ENCODE data around the gene LIPF. TPM values are rescaled to one million over a fixed set of nuclear protein-coding genes. Genes with fewer than 3 reads are reported as not detected.
"Not testable (repeated sequence)": the region's sequence is repeated elsewhere in the genome, so short reads cannot be mapped to it uniquely, and the experiment has no call there.

Gene LIPF
- polyA plus RNA-seq, 2 donors = 3.0 to 20.8 TPM

DNA sequence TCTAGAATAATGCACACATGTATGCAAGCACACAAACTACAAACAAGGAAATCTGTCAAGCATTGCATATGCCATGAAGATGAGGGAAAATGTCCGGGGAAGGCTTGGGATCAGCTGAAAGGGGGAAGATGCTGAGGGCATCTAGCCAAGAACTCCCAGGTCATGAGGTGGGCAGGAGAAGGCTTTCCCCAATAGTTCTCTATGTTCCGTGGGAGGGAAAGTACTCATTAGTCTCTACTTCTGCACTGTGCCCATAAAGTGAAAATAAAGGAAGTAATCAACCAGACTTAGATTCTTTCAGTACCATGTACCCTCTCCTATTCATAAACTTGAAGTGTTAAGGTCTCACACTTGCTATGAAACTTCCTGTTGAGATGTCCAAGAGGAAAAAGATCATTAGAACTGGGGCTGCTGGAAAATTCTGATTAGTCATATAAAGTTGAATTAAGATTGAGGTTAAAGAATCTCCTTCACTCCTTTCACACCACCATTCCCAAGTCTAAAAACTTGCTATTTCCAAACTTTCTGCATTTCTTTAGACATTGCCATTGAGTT is 17.1 kb upstream of the LIPF start:
- H3K4me1 ChIP-seq (ENCODE audit: control insufficient read depth in 2 of 2, insufficient read depth in 2 of 2, low read length in 1 of 2) = no peaks in the 10 kb centered on the region
- H3K4me3 ChIP-seq (ENCODE audit: low read depth in 1 of 2, low read length in 2 of 2) = no peak overlapping the region
- no peaks in the 10 kb centered on the region for H3K9me3 ChIP-seq (ENCODE audit: control insufficient read depth in 2 of 2, insufficient read depth in 1 of 2, low read depth in 1 of 2, low read length in 1 of 2)
- H3K36me3 ChIP-seq (ENCODE audit: control insufficient read depth in 2 of 2, insufficient read depth in 2 of 2, low read length in 1 of 2) = no peaks in the 10 kb centered on the region
- no peak overlapping the region for H3K27ac ChIP-seq (ENCODE audit: low read depth in 2 of 2, low read length in 1 of 2)
- 68 to 76% methylated on average over 2 of the region's 2 CpGs for WGBS, 2 donors
- H3K27me3 ChIP-seq (ENCODE audit: control insufficient read depth in 1 of 2, insufficient read depth in 2 of 2, low read length in 2 of 2) = no peaks in the 10 kb centered on the region

DNA sequence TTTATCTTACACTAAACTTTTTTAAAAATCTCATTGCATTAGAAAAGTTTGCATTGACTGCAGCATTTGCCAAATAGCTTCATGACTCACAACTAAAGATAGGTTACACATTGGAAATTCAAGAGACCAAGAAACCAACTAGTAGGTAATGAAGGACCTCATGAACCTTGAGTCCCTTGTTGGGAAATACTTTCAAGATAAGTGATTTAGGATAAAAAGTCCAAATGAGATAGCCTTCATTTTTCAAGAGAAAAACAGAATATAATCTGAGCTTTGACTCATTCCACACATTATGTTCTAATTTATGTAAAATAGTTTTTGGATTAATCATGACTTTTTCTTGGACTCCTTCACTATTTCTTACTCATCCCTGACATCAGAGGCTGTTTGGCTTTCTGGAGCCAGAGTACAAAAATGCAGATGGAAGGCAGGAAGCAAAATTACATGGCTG is 13.1 kb upstream of the LIPF start:
- no peaks in the 10 kb centered on the region for H3K27me3 ChIP-seq (ENCODE audit: control insufficient read depth in 1 of 2, insufficient read depth in 2 of 2, low read length in 2 of 2)
- no peak overlapping the region for H3K27ac ChIP-seq (ENCODE audit: low read depth in 2 of 2, low read length in 1 of 2)
- H3K36me3 ChIP-seq (ENCODE audit: control insufficient read depth in 2 of 2, insufficient read depth in 2 of 2, low read length in 1 of 2) = no peaks in the 10 kb centered on the region
- no peak overlapping the region for H3K4me3 ChIP-seq (ENCODE audit: low read depth in 1 of 2, low read length in 2 of 2)
- no peaks in the 10 kb centered on the region for H3K9me3 ChIP-seq (ENCODE audit: control insufficient read depth in 2 of 2, insufficient read depth in 1 of 2, low read depth in 1 of 2, low read length in 1 of 2)
- H3K4me1 ChIP-seq (ENCODE audit: control insufficient read depth in 2 of 2, insufficient read depth in 2 of 2, low read length in 1 of 2) = no peaks in the 10 kb centered on the region

DNA sequence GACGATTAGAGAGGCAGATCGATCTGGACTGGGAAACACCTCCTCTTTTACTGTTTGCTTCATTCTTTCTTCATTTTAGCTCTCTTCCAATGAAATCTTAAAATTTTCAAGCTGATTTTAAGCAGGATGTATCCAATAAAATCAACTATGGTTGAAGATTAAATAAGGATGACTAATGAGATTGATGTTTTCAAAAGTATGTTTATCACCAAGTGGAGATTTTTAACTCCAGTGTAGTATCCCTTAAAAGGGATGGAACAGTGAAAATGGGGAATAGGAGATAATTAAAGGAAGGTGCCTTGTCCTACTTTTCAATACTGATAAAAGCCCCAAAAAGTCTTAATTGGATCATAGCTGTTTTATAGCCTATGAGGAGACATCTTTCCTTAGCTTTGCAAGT is 11.6 kb upstream of the LIPF start:
- H3K9me3 ChIP-seq (ENCODE audit: control insufficient read depth in 2 of 2, insufficient read depth in 1 of 2, low read depth in 1 of 2, low read length in 1 of 2) = no peaks in the 10 kb centered on the region
- 91 to 92% methylated on average over 2 of the region's 2 CpGs for WGBS, 2 donors
- no peak overlapping the region for H3K4me3 ChIP-seq (ENCODE audit: low read depth in 1 of 2, low read length in 2 of 2)
- no peaks in the 10 kb centered on the region for H3K36me3 ChIP-seq (ENCODE audit: control insufficient read depth in 2 of 2, insufficient read depth in 2 of 2, low read length in 1 of 2)
- H3K4me1 ChIP-seq (ENCODE audit: control insufficient read depth in 2 of 2, insufficient read depth in 2 of 2, low read length in 1 of 2) = no peaks in the 10 kb centered on the region
- no peaks in the 10 kb centered on the region for H3K27me3 ChIP-seq (ENCODE audit: control insufficient read depth in 1 of 2, insufficient read depth in 2 of 2, low read length in 2 of 2)
- no peak overlapping the region for H3K27ac ChIP-seq (ENCODE audit: low read depth in 2 of 2, low read length in 1 of 2)

DNA sequence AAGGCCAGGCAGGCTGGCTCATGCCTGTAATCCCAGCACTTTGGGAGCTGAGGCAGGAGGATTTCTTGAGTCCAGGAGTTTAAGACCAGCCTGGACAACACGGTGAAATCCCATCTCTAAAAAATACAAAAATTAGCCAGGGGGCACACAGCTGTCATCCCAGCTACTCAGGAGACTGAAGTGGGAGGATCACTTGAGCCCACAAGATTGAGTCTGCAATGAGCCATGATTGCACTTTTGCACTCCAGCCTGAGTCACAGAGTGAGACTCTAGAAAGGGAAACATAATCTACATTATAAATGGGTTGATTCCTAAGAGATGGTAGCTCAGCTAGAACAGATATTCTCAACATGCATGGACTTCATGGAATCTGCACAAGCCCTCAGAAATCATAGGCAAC is 6.3 kb upstream of the LIPF start:
- no peaks in the 10 kb centered on the region for H3K27me3 ChIP-seq (ENCODE audit: control insufficient read depth in 1 of 2, insufficient read depth in 2 of 2, low read length in 2 of 2)
- H3K27ac ChIP-seq (ENCODE audit: low read depth in 2 of 2, low read length in 1 of 2) = no peak overlapping the region
- H3K4me1 ChIP-seq (ENCODE audit: control insufficient read depth in 2 of 2, insufficient read depth in 2 of 2, low read length in 1 of 2) = no peaks in the 10 kb centered on the region
- no peaks in the 10 kb centered on the region for H3K36me3 ChIP-seq (ENCODE audit: control insufficient read depth in 2 of 2, insufficient read depth in 2 of 2, low read length in 1 of 2)
- H3K9me3 ChIP-seq (ENCODE audit: control insufficient read depth in 2 of 2, insufficient read depth in 1 of 2, low read depth in 1 of 2, low read length in 1 of 2) = no peaks in the 10 kb centered on the region
- no peak overlapping the region for H3K4me3 ChIP-seq (ENCODE audit: low read depth in 1 of 2, low read length in 2 of 2)
- 48 to 50% methylated on average over 1 of the region's 1 CpG for WGBS, 2 donors

DNA sequence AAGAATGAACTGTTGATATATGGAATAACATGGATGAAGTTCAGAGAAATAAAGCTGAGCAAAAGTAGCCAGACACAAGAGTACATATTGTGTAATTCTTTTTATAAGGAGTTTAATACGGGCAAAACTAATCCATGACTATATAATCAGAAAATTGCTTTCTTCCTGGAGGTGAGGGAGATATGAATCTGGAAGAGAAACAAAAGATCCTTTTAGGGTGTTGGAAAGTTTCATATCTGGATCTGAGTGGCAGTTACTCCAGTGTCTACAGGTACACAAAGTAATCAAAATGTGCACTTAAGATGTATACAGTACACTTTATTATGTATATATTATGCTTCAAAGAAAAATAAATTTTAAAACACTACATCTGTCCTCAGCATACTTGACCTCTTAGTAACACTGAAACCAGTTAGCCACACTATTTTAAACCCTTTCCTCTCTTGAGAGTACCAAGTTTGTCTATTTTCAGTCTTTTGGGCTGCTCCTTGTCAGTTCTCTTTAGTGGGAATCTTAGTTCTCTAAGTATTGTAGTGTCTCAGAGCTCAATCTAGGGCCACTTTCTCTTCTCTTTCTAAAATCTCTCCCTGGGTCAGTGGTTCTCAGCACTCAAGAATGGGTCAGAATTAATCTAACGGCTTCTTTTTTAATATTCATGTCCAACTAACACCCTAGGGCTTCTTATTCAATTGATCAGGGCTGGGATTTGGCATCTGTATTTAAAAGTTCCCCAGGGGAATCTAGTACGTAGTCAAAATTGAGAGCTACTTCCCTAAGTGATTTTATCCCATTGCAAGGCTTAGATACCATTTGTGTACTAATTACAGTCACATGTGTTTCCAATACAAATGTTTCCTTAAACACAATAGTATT is 4.3 kb upstream of the LIPF start:
- Histone ChIP-seq H3K4me3 (ENCODE audit: low read depth in 1 of 2, low read length in 2 of 2) (no peak overlapping the region), H3K4me1 (ENCODE audit: control insufficient read depth in 2 of 2, insufficient read depth in 2 of 2, low read length in 1 of 2) (no peaks in the 10 kb centered on the region), H3K36me3 (ENCODE audit: control insufficient read depth in 2 of 2, insufficient read depth in 2 of 2, low read length in 1 of 2) (no peaks in the 10 kb centered on the region), H3K27ac (ENCODE audit: low read depth in 2 of 2, low read length in 1 of 2) (no peak overlapping the region), H3K9me3 (ENCODE audit: control insufficient read depth in 2 of 2, insufficient read depth in 1 of 2, low read depth in 1 of 2, low read length in 1 of 2) (no peaks in the 10 kb centered on the region), H3K27me3 (ENCODE audit: control insufficient read depth in 1 of 2, insufficient read depth in 2 of 2, low read length in 2 of 2) (no peaks in the 10 kb centered on the region)
- 63 to 69% methylated on average over 3 of the region's 3 CpGs for WGBS, 2 donors

DNA sequence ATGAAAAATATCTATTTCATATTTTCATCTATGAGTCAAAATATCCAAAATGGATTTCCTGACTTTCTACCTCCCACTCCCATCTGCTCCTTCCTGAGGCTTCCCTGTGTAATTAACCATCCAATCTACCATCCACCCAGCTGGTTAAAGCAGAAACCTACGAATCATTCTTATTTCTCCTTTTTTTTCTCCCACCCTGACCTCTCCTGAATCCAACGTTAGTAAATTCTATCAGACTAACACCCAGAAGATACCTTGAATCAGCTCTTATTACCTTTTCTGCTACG is 3.7 kb upstream of the LIPF start:
- Histone ChIP-seq H3K36me3 (ENCODE audit: control insufficient read depth in 2 of 2, insufficient read depth in 2 of 2, low read length in 1 of 2) (no peaks in the 10 kb centered on the region), H3K4me3 (ENCODE audit: low read depth in 1 of 2, low read length in 2 of 2) (no peak overlapping the region), H3K9me3 (ENCODE audit: control insufficient read depth in 2 of 2, insufficient read depth in 1 of 2, low read depth in 1 of 2, low read length in 1 of 2) (no peaks in the 10 kb centered on the region), H3K4me1 (ENCODE audit: control insufficient read depth in 2 of 2, insufficient read depth in 2 of 2, low read length in 1 of 2) (no peaks in the 10 kb centered on the region), H3K27me3 (ENCODE audit: control insufficient read depth in 1 of 2, insufficient read depth in 2 of 2, low read length in 2 of 2) (no peaks in the 10 kb centered on the region), H3K27ac (ENCODE audit: low read depth in 2 of 2, low read length in 1 of 2) (no peak overlapping the region)
- WGBS, 2 donors = 50 to 51% methylated on average over 3 of the region's 3 CpGs

DNA sequence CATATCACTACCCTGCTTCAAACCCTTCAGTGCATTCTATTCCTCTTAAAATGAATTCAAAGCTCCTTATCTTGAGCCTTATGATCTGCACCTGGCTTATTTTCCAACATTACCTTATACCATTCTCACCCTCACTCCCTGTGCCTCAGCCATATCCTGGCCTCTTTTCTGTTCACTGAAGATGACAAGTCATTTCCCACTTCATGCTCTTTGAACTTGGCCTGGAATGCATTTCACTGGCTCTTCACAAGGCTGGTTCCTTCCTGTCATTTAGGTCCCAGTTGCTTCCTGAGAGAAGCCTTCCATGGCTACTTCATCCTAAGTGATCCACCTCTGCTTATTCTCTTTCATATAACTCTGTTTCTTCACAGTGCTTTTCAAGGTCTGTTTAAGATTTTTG is 3.2 kb upstream of the LIPF start:
- no peak overlapping the region for H3K4me3 ChIP-seq (ENCODE audit: low read depth in 1 of 2, low read length in 2 of 2)
- no peaks in the 10 kb centered on the region for H3K27me3 ChIP-seq (ENCODE audit: control insufficient read depth in 1 of 2, insufficient read depth in 2 of 2, low read length in 2 of 2)
- no peaks in the 10 kb centered on the region for H3K36me3 ChIP-seq (ENCODE audit: control insufficient read depth in 2 of 2, insufficient read depth in 2 of 2, low read length in 1 of 2)
- H3K4me1 ChIP-seq (ENCODE audit: control insufficient read depth in 2 of 2, insufficient read depth in 2 of 2, low read length in 1 of 2) = no peaks in the 10 kb centered on the region
- H3K27ac ChIP-seq (ENCODE audit: low read depth in 2 of 2, low read length in 1 of 2) = no peak overlapping the region
- H3K9me3 ChIP-seq (ENCODE audit: control insufficient read depth in 2 of 2, insufficient read depth in 1 of 2, low read depth in 1 of 2, low read length in 1 of 2) = no peaks in the 10 kb centered on the region

DNA sequence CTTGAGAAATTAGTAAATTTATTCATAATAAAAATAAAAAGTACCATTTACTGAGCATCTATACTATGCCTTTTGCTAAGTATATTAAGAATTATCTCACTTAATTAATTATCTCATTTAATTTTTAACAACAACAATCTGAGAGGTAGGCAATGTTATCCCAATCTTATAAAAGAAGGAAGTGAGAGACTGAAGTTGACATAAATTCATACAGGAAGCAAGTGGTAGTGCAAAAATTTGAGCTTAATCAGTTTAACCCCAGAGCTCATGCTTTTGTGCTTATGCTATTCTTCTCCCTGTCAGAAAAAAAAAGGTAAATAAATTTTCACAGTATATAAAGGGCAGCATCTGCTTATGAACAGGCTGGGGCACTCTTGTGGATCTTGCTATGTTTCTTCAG is 2.7 kb upstream of the LIPF start:
- Histone ChIP-seq H3K36me3 (ENCODE audit: control insufficient read depth in 2 of 2, insufficient read depth in 2 of 2, low read length in 1 of 2) (no peaks in the 10 kb centered on the region), H3K27ac (ENCODE audit: low read depth in 2 of 2, low read length in 1 of 2) (no peak overlapping the region), H3K27me3 (ENCODE audit: control insufficient read depth in 1 of 2, insufficient read depth in 2 of 2, low read length in 2 of 2) (no peaks in the 10 kb centered on the region), H3K9me3 (ENCODE audit: control insufficient read depth in 2 of 2, insufficient read depth in 1 of 2, low read depth in 1 of 2, low read length in 1 of 2) (no peaks in the 10 kb centered on the region), H3K4me1 (ENCODE audit: control insufficient read depth in 2 of 2, insufficient read depth in 2 of 2, low read length in 1 of 2) (no peaks in the 10 kb centered on the region), H3K4me3 (ENCODE audit: low read depth in 1 of 2, low read length in 2 of 2) (no peak overlapping the region)

DNA sequence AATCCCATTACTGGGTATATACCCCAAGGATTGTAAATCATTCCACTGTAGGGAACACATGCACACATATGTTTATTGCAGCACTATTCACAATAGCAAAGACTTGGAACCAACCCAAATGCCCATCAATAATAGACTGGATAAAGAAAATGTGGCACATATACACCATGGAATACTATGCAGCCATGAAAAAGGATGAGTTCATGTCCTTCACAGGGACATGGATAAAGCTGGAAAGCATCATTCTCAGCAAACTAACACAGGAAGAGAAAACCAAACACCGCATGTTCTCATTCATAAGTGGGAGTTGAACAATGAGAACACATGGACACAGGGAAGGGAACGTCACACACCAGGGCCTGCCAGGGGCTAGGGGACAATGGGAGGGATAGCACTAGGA is 1.1 kb upstream of the LIPF start:
- not testable (repeated sequence) for H3K4me3 ChIP-seq (ENCODE audit: low read depth in 1 of 2, low read length in 2 of 2); H3K4me1 ChIP-seq (ENCODE audit: control insufficient read depth in 2 of 2, insufficient read depth in 2 of 2, low read length in 1 of 2); H3K9me3 ChIP-seq (ENCODE audit: control insufficient read depth in 2 of 2, insufficient read depth in 1 of 2, low read depth in 1 of 2, low read length in 1 of 2); H3K36me3 ChIP-seq (ENCODE audit: control insufficient read depth in 2 of 2, insufficient read depth in 2 of 2, low read length in 1 of 2); H3K27me3 ChIP-seq (ENCODE audit: control insufficient read depth in 1 of 2, insufficient read depth in 2 of 2, low read length in 2 of 2); H3K27ac ChIP-seq (ENCODE audit: low read depth in 2 of 2, low read length in 1 of 2)
- WGBS, 2 donors = 87 to 96% methylated on average over 2 of the region's 2 CpGs

DNA sequence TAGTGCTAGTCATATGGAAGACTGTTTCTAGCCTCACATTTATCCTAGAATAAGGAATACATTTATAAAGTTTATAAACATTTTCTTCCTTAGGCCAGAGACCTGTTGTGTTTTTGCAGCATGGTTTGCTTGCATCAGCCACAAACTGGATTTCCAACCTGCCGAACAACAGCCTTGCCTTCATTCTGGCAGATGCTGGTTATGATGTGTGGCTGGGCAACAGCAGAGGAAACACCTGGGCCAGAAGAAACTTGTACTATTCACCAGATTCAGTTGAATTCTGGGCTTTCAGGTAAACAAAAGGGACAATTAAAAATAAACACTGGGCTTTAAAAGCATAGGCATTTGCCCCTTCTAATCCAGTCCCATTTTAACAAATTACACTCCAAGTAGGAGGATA is 4.2 kb downstream of the LIPF start:
- 75 to 78% methylated on average over 1 of the region's 1 CpG for WGBS, 2 donors

More for the DNA sequence above, 4.2 kb downstream of the LIPF start:
- H3K27ac ChIP-seq (ENCODE audit: low read depth in 2 of 2, low read length in 1 of 2) = no peak overlapping the region
- H3K9me3 ChIP-seq (ENCODE audit: control insufficient read depth in 2 of 2, insufficient read depth in 1 of 2, low read depth in 1 of 2, low read length in 1 of 2) = no peaks in the 10 kb centered on the region
- H3K4me1 ChIP-seq (ENCODE audit: control insufficient read depth in 2 of 2, insufficient read depth in 2 of 2, low read length in 1 of 2) = no peaks in the 10 kb centered on the region
- H3K4me3 ChIP-seq (ENCODE audit: low read depth in 1 of 2, low read length in 2 of 2) = no peak overlapping the region
- H3K27me3 ChIP-seq (ENCODE audit: control insufficient read depth in 1 of 2, insufficient read depth in 2 of 2, low read length in 2 of 2) = no peaks in the 10 kb centered on the region
- no peaks in the 10 kb centered on the region for H3K36me3 ChIP-seq (ENCODE audit: control insufficient read depth in 2 of 2, insufficient read depth in 2 of 2, low read length in 1 of 2)
